Ishikawa (cell line): Measurements from ENCODE around the gene DAGLA.

ENCODE experiments used
- CEBPB ChIP-seq: IDR thresholded peaks from 2 replicates; pipeline ENCODE4 v1.6.1; 2012
- CREB1 ChIP-seq: IDR thresholded peaks from 2 replicates; pipeline ENCODE4 v1.6.1; 2012; ENCODE audit warnings: low read depth
- EGR1 ChIP-seq: IDR thresholded peaks from 2 replicates; pipeline ENCODE4 v1.6.1; 2012
- EP300 ChIP-seq: IDR thresholded peaks from 2 replicates; pipeline ENCODE4 v1.6.1; 2012; ENCODE audit warnings: borderline replicate concordance
- FOXM1 ChIP-seq: IDR thresholded peaks from 2 replicates; pipeline ENCODE4 v1.6.1; 2012; ENCODE audit warnings: low read depth, borderline replicate concordance
- NFIC ChIP-seq: IDR thresholded peaks from 2 replicates; pipeline ENCODE4 v1.6.1; 2012
- RAD21 ChIP-seq: IDR thresholded peaks from 2 replicates; pipeline ENCODE4 v1.6.1; 2012; ENCODE audit warnings: low read depth
- TAF1 ChIP-seq: IDR thresholded peaks from 2 replicates; pipeline ENCODE4 v1.6.1; 2012; ENCODE audit warnings: low read depth, mild to moderate bottlenecking
- TCF12 ChIP-seq: IDR thresholded peaks from 2 replicates; pipeline ENCODE4 v1.6.1; 2012; ENCODE audit warnings: low read depth
- TEAD4 ChIP-seq: IDR thresholded peaks from 2 replicates; pipeline ENCODE4 v1.6.1; 2012
- YY1 ChIP-seq: IDR thresholded peaks from 2 replicates; pipeline ENCODE4 v1.6.1; 2012; ENCODE audit warnings: low read depth
- ZBTB7A ChIP-seq: IDR thresholded peaks from 2 replicates; pipeline ENCODE4 v1.6.1; 2012; ENCODE audit warnings: low read depth
- TF ChIP-seq, protein P1 (sequence below): IDR thresholded peaks from 2 replicates; pipeline ENCODE4 v1.6.1; 2012; ENCODE audit warnings: low read depth, mild to moderate bottlenecking
- TF ChIP-seq, protein P2 (sequence below): IDR thresholded peaks from 2 replicates; pipeline ENCODE4 v1.6.1; 2012
- TF ChIP-seq, protein P3 (sequence below): IDR thresholded peaks from 2 replicates; pipeline ENCODE4 v1.6.1; 2012

DAGLA gene

DNA sequence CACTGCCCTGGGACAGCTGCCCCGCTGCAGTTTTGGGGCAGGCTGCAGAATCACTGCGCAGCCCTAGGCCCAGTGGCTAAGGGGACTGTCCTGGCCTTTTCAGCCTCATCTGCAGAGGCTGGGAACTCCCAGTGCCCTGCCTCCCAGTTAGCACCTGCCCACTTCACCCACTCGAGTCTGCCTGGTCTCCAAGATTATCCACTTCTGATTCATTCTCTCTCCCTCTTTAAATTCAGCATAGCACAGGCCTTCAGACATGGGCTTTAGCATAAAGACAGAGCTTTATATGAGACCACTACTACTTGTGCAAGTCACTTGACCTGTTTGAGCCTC lies 8.9 kb downstream of the DAGLA start:
- TF ChIP-seq NFIC = no peak
- TF ChIP-seq RAD21 = no peak
- no peak for TF ChIP-seq TEAD4
- no peak for TF ChIP-seq YY1
- TF ChIP-seq, protein P1, sequence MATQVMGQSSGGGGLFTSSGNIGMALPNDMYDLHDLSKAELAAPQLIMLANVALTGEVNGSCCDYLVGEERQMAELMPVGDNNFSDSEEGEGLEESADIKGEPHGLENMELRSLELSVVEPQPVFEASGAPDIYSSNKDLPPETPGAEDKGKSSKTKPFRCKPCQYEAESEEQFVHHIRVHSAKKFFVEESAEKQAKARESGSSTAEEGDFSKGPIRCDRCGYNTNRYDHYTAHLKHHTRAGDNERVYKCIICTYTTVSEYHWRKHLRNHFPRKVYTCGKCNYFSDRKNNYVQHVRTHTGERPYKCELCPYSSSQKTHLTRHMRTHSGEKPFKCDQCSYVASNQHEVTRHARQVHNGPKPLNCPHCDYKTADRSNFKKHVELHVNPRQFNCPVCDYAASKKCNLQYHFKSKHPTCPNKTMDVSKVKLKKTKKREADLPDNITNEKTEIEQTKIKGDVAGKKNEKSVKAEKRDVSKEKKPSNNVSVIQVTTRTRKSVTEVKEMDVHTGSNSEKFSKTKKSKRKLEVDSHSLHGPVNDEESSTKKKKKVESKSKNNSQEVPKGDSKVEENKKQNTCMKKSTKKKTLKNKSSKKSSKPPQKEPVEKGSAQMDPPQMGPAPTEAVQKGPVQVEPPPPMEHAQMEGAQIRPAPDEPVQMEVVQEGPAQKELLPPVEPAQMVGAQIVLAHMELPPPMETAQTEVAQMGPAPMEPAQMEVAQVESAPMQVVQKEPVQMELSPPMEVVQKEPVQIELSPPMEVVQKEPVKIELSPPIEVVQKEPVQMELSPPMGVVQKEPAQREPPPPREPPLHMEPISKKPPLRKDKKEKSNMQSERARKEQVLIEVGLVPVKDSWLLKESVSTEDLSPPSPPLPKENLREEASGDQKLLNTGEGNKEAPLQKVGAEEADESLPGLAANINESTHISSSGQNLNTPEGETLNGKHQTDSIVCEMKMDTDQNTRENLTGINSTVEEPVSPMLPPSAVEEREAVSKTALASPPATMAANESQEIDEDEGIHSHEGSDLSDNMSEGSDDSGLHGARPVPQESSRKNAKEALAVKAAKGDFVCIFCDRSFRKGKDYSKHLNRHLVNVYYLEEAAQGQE = no peak
- TF ChIP-seq, protein P2, sequence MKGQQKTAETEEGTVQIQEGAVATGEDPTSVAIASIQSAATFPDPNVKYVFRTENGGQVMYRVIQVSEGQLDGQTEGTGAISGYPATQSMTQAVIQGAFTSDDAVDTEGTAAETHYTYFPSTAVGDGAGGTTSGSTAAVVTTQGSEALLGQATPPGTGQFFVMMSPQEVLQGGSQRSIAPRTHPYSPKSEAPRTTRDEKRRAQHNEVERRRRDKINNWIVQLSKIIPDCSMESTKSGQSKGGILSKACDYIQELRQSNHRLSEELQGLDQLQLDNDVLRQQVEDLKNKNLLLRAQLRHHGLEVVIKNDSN = no peak
- no peak for TF ChIP-seq TCF12
- no peak for TF ChIP-seq TAF1
- no peak for TF ChIP-seq ZBTB7A
- no peak for TF ChIP-seq EGR1
- TF ChIP-seq CREB1 = no peak
- no peak for TF ChIP-seq CEBPB
- no peak for TF ChIP-seq EP300
- TF ChIP-seq, protein P3, sequence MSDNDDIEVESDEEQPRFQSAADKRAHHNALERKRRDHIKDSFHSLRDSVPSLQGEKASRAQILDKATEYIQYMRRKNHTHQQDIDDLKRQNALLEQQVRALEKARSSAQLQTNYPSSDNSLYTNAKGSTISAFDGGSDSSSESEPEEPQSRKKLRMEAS = no peak
- TF ChIP-seq FOXM1 = no peak

GRCh38 chr11:61690706-61691379 lies 10.7 kb downstream of the DAGLA start:
- TF ChIP-seq TCF12 = no peak
- TF ChIP-seq, protein P1 = no peak
- TF ChIP-seq, protein P3 = no peak
- TF ChIP-seq RAD21 = no peak
- TF ChIP-seq FOXM1 = no peak
- no peak for TF ChIP-seq EGR1
- no peak for TF ChIP-seq YY1
- TF ChIP-seq TEAD4 = no peak
- TF ChIP-seq TAF1 = no peak
- TF ChIP-seq CEBPB = no peak
- TF ChIP-seq NFIC = no peak
- TF ChIP-seq, protein P2 = no peak
- no peak for TF ChIP-seq EP300
- no peak for TF ChIP-seq CREB1

- no peak for TF ChIP-seq FOXM1
- TF ChIP-seq YY1 = no peak
- TF ChIP-seq, protein P3 = no peak
- TF ChIP-seq TAF1 = no peak
- TF ChIP-seq, protein P1 = no peak
- TF ChIP-seq TEAD4 = no peak
- no peak for TF ChIP-seq EP300
- TF ChIP-seq CEBPB = no peak
- no peak for TF ChIP-seq TCF12
- TF ChIP-seq RAD21 = no peak
- no peak for TF ChIP-seq ZBTB7A
- TF ChIP-seq EGR1 = no peak
- TF ChIP-seq, protein P2 = no peak
- no peak for TF ChIP-seq CREB1
- no peak for TF ChIP-seq NFIC
Observed at GRCh38 chr11:61691380-61692156, 11.4 kb downstream of the DAGLA start.
